ENCODE measurements around the gene MKLN1. TPM values are rescaled to one million over a fixed set of nuclear protein-coding genes. Genes with fewer than 3 reads are reported as not detected.

MKLN1 gene
- total and polyA plus RNA-seq, 2 donors (not counting 1 experiment from before 2014, with no cell fraction given) = 8.5 to 68.4 TPM

DNA sequence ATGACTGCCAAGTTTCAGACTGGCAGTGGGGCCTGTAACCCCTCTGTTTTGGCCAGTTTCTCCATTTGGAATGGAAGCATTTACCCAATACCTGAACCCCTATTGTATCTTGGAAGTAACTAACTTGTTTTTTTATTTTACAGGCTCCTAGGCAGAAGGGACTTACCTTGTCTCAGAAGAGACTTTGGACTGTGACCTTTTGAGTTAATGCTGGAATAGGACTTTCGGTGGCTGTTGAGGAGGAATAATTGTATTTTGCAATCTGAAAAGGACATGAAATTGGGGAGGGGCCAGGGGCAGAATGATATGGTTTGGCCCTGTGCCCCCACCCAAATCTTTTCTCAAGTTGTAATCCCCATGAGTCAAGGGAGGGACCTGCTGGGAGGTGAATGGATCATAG is 20.0 kb upstream of the MKLN1 start:
- no peaks in the 10 kb centered on the region for H3K27me3 Mint-ChIP-seq
- Histone ChIP-seq H3K36me3 (replicated peaks in 1 of 2; ENCODE audit: control extremely low read depth in 1 of 2, control insufficient read depth in 1 of 2, extremely low read depth in 1 of 2, insufficient read depth in 2 of 2, low read length in 1 of 2) (no peaks in the 10 kb centered on the region), H3K4me1 (ENCODE audit: control insufficient read depth in 2 of 2, insufficient read depth in 2 of 2, low read length in 2 of 2) (no peaks in the 10 kb centered on the region), H3K4me2 (replicated peaks; ENCODE audit: low read depth, low read length, poor library complexity, severe bottlenecking) (no peak overlapping the region), H3K9ac (ENCODE audit: low read length) (no peak overlapping the region), H3K27ac (ENCODE audit: low read length in 2 of 2) (no peak overlapping the region), H2AFZ (ENCODE audit: insufficient read depth, low read depth, low read length, poor library complexity, severe bottlenecking) (no peak overlapping the region), H3K9me3 (ENCODE audit: control extremely low read depth in 1 of 3, control insufficient read depth in 2 of 3, insufficient read depth in 1 of 3, low read length in 2 of 3) (peaks cover 0 to 22% (median 17%) of the 10 kb centered on the region in 3 donors), H3K4me3 (ENCODE audit: control extremely low read depth in 1 of 5, extremely low read depth in 1 of 5, insufficient read depth in 1 of 5, low read depth in 2 of 5, low read length in 4 of 5) (no peak overlapping the region), H3K79me2 (ENCODE audit: control insufficient read depth, insufficient read depth, low read length) (no peaks in the 10 kb centered on the region), H3K27me3 (replicated peaks in 1 of 4; ENCODE audit: control extremely low read depth in 1 of 4, control insufficient read depth in 3 of 4, insufficient read depth in 4 of 4, low read length in 3 of 4) (no peaks in the 10 kb centered on the region), H4K20me1 (ENCODE audit: control insufficient read depth, insufficient read depth, low read length, poor library complexity, severe bottlenecking) (no peaks in the 10 kb centered on the region)
- intact Hi-C loops (cut with micrococcal nuclease) = no loop called here
- 91% methylated on average over 1 of the region's 1 CpG for WGBS (ENCODE audit: insufficient coverage)
- no peak overlapping the region for H3K27ac Mint-ChIP-seq
- peaks cover 14% of the 10 kb centered on the region for H3K9me3 Mint-ChIP-seq (ENCODE audit: insufficient read depth)
- no peak for DNase-seq
- no peak overlapping the region for H3K4me3 Mint-ChIP-seq
- ChIA-PET POLR2A (no interaction called here), CTCF (no interaction called here)
- H3K4me1 Mint-ChIP-seq = no peaks in the 10 kb centered on the region
- ATAC-seq (ENCODE audit: low read depth) = no peak
- TF ChIP-seq, protein P1, sequence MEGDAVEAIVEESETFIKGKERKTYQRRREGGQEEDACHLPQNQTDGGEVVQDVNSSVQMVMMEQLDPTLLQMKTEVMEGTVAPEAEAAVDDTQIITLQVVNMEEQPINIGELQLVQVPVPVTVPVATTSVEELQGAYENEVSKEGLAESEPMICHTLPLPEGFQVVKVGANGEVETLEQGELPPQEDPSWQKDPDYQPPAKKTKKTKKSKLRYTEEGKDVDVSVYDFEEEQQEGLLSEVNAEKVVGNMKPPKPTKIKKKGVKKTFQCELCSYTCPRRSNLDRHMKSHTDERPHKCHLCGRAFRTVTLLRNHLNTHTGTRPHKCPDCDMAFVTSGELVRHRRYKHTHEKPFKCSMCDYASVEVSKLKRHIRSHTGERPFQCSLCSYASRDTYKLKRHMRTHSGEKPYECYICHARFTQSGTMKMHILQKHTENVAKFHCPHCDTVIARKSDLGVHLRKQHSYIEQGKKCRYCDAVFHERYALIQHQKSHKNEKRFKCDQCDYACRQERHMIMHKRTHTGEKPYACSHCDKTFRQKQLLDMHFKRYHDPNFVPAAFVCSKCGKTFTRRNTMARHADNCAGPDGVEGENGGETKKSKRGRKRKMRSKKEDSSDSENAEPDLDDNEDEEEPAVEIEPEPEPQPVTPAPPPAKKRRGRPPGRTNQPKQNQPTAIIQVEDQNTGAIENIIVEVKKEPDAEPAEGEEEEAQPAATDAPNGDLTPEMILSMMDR (IDR thresholded peaks at IDR 0.05) = no peak
- no peak for TF ChIP-seq EZH2 (IDR thresholded peaks at IDR 0.05; ENCODE audit: borderline replicate concordance, insufficient read depth, low read depth, low read length, poor library complexity, severe bottlenecking)

DNA sequence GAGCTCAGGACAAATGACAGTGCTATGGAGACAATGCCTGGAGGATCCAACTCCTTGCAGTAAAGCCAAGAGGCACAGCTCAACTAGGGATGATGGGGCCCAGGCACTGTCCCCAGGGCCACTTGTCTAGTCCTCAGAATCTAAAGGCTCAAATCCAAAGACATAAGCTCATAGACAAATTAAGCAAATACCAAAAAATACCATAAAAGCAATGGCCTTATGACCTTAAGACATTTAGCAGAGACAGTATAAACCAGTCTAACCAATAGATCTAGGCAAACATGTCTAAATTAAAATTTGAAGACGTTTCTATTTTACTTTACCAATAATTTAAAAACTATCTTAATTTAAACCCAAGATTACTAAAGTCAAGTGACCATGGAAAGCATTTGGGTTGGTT is 14.8 kb upstream of the MKLN1 start:
- H3K4me1 Mint-ChIP-seq = no peaks in the 10 kb centered on the region
- Histone ChIP-seq H3K79me2 (ENCODE audit: control insufficient read depth, insufficient read depth, low read length) (no peaks in the 10 kb centered on the region), H3K4me1 (ENCODE audit: control insufficient read depth in 2 of 2, insufficient read depth in 2 of 2, low read length in 2 of 2) (no peaks in the 10 kb centered on the region), H3K27ac (ENCODE audit: low read length in 2 of 2) (no peak overlapping the region), H3K36me3 (replicated peaks in 1 of 2; ENCODE audit: control extremely low read depth in 1 of 2, control insufficient read depth in 1 of 2, extremely low read depth in 1 of 2, insufficient read depth in 2 of 2, low read length in 1 of 2) (no peaks in the 10 kb centered on the region), H3K9me3 (ENCODE audit: control extremely low read depth in 1 of 3, control insufficient read depth in 2 of 3, insufficient read depth in 1 of 3, low read length in 2 of 3) (peaks cover 0 to 13% (median 12%) of the 10 kb centered on the region in 3 donors), H3K27me3 (replicated peaks in 1 of 4; ENCODE audit: control extremely low read depth in 1 of 4, control insufficient read depth in 3 of 4, insufficient read depth in 4 of 4, low read length in 3 of 4) (no peaks in the 10 kb centered on the region), H2AFZ (ENCODE audit: insufficient read depth, low read depth, low read length, poor library complexity, severe bottlenecking) (no peak overlapping the region), H4K20me1 (ENCODE audit: control insufficient read depth, insufficient read depth, low read length, poor library complexity, severe bottlenecking) (no peaks in the 10 kb centered on the region), H3K4me3 (ENCODE audit: control extremely low read depth in 1 of 5, extremely low read depth in 1 of 5, insufficient read depth in 1 of 5, low read depth in 2 of 5, low read length in 4 of 5) (no peak overlapping the region), H3K9ac (ENCODE audit: low read length) (no peak overlapping the region), H3K4me2 (replicated peaks; ENCODE audit: low read depth, low read length, poor library complexity, severe bottlenecking) (no peak overlapping the region)
- no peak overlapping the region for H3K27ac Mint-ChIP-seq
- H3K9me3 Mint-ChIP-seq (ENCODE audit: insufficient read depth) = peaks cover 7% of the 10 kb centered on the region
- ChIA-PET CTCF (interaction anchor here (0.7 to 1.3 kb wide), 3 partner anchors 8 to 417 kb away, joined by 3 to 4 read pairs (median 3); no protein-coding TSS in a partner anchor), POLR2A (no interaction called here)
- intact Hi-C loops (cut with micrococcal nuclease) = no loop called here
- TF ChIP-seq EZH2 (IDR thresholded peaks at IDR 0.05; ENCODE audit: borderline replicate concordance, insufficient read depth, low read depth, low read length, poor library complexity, severe bottlenecking) = no peak
- TF ChIP-seq, protein P1 (IDR thresholded peaks at IDR 0.05) = no peak
- no peak overlapping the region for H3K4me3 Mint-ChIP-seq
- no CpG with 5 or more reads among the region's 1 CpG for WGBS (ENCODE audit: insufficient coverage)
- DNase-seq (no peak), ATAC-seq (ENCODE audit: low read depth) (no peak)
- no peaks in the 10 kb centered on the region for H3K27me3 Mint-ChIP-seq

Data from B cell (primary cell).